Thyroid gland (tissue), 4 donors: ENCODE data around the gene TCERG1L. TPM values are rescaled to one million over a fixed set of nuclear protein-coding genes. Genes with fewer than 3 reads are reported as not detected.

Source experiments
- DNase-seq, 2 donors: peaks; one replicate each; pipeline ENCODE4 v3.0.0-alpha.2; 2019
- H3K27ac ChIP-seq, 3 donors: fragments of 200-600 bp; sonication (generic); 1 replicate in 2 of 3; 2 replicates in 1 of 3; pipeline ENCODE4 v1.5.1; 2016 to 2019; ENCODE audit warnings: mild to moderate bottlenecking in 1 of 3, moderate library complexity in 1 of 3
- H3K27me3 ChIP-seq: fragments of 200-600 bp; sonication (generic); one replicate; pipeline ENCODE4 v1.5.1; 2019
- H3K36me3 ChIP-seq, 2 donors: fragments of 200-600 bp; sonication (generic); one replicate each; pipeline ENCODE4 v1.5.1; 2016 to 2019
- H3K4me1 ChIP-seq, 2 donors: fragments of 200-600 bp; sonication (generic); one replicate each; pipeline ENCODE4 v1.5.1; 2017 to 2019
- H3K4me3 ChIP-seq, 3 donors: fragments of 200-600 bp; sonication (generic); replicated peaks in 1 of 3; 1 replicate in 2 of 3; 2 replicates in 1 of 3; pipeline ENCODE4 v1.5.1; 2016; ENCODE audit warnings: mild to moderate bottlenecking in 1 of 3
- H3K9me3 ChIP-seq: fragments of 200-600 bp; sonication (generic); one replicate; pipeline ENCODE4 v1.5.1; 2017
- POLR2A ChIP-seq, 2 donors: fragments of 450-650 bp; IDR thresholded peaks; one replicate each; pipeline ENCODE4 v1.6.1; 2017; ENCODE audit warnings: antibody characterized with exemption in 2 of 2, mild to moderate bottlenecking in 2 of 2, moderate library complexity in 1 of 2
- WGBS, 2 donors: methylation state at CpG; one replicate each; pipeline ENCODE4 v1.1.5; 2017; 5-methylcytosine and 5-hydroxymethylcytosine counted together
- intact Hi-C: fragments of 100-400 bp; cut with DNase I; formaldehyde crosslinking; loops from one replicate; pipeline ENCODE4 v1.15.1; 2023
- total RNA-seq, 4 donors: library from RNA; depleted of rRNA; stranded (reverse); fragments of >200 nt; gene quantifications; one replicate each; pipeline ENCODE4 v1.2.3, GENCODE V29; 2016
- TF ChIP-seq, protein P1 (sequence below), 6 experiments: fragments of 200-600 bp in 3 of 6; fragments of 450-650 bp in 3 of 6; sonication (generic) in 3 of 6; IDR thresholded peaks; one replicate each; pipeline ENCODE4 v1.5.1; 2016 to 2019; ENCODE audit warnings: antibody characterized with exemption in 6 of 6, mild to moderate bottlenecking in 2 of 6, inconsistent platforms in 1 of 6, moderate library complexity in 1 of 6

The TCERG1L gene
- total RNA-seq, 4 donors from 2014 or later = 4.3 to 23.6 (median 8.2) TPM

DNA sequence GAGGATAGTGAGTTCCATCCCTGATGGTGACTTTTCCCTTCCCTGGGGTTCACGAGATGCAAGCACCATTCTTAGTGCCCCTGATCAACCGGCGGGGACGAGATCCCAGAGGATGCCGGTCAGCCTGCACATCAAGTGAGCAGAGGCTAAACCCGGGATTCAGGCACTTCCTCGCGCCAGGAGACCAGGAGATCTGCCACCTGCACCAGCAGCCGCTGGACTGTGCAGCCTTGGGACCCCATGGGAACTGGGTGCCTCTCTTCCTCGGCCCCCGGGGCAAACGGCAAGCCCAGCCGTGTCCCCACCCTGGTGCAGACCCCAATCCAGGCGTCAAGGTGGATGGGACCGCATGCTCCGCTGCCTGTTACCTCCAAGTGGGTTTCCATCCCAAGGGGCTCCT, 88.5 kb downstream of the TCERG1L start:
- no peak for DNase-seq
- Histone ChIP-seq H3K4me1 (no peaks in the 10 kb centered on the region), H3K27me3 (no peaks in the 10 kb centered on the region), H3K4me3 (no peak overlapping the region), H3K36me3 (no peaks in the 10 kb centered on the region), H3K9me3 (no peaks in the 10 kb centered on the region), H3K27ac (no peak overlapping the region)
- no peak for TF ChIP-seq POLR2A (IDR thresholded peaks at IDR 0.05)
- TF ChIP-seq, protein P1, sequence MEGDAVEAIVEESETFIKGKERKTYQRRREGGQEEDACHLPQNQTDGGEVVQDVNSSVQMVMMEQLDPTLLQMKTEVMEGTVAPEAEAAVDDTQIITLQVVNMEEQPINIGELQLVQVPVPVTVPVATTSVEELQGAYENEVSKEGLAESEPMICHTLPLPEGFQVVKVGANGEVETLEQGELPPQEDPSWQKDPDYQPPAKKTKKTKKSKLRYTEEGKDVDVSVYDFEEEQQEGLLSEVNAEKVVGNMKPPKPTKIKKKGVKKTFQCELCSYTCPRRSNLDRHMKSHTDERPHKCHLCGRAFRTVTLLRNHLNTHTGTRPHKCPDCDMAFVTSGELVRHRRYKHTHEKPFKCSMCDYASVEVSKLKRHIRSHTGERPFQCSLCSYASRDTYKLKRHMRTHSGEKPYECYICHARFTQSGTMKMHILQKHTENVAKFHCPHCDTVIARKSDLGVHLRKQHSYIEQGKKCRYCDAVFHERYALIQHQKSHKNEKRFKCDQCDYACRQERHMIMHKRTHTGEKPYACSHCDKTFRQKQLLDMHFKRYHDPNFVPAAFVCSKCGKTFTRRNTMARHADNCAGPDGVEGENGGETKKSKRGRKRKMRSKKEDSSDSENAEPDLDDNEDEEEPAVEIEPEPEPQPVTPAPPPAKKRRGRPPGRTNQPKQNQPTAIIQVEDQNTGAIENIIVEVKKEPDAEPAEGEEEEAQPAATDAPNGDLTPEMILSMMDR (IDR thresholded peaks at IDR 0.05) = no peak
- intact Hi-C loops = no loop called here
- WGBS, 2 donors = 95 to 96% methylated on average over 9 to 11 of the region's 16 CpGs

DNA sequence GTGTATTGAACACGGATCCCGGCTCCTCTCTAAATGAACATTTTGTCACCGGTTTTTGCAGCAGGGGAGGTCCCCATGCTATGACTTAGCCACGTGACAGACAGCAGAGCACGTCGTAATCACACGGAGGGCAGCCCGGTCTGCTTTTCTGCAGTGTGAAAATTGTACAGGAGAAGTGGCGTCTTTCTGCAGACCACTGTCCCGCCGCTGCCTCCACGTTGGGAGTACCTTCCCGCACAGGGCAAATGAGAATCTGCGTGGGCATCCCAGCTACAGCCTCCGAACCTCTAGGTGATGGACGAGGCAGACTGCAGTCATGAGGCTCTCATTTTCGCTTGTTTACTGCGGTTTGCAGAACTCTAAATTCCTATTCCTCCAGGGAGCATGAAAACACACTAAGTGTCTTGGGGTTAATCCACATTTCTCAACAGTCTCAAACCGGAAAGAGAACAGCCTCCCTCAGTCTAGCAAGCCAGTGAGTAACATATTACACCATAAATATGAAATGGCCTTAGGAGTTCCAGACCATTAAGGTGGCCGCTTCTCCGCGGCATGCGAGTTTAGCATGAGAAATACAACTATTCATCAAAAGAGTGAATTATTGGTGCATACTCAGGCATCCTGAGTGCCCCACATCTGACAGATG, 89.8 kb downstream of the TCERG1L start:
- TF ChIP-seq POLR2A (IDR thresholded peaks at IDR 0.05) = no peak
- TF ChIP-seq, protein P1 (IDR thresholded peaks at IDR 0.05) = no peak
- Histone ChIP-seq H3K4me3 (no peak overlapping the region), H3K9me3 (no peaks in the 10 kb centered on the region), H3K27ac (no peak overlapping the region), H3K36me3 (no peaks in the 10 kb centered on the region), H3K4me1 (no peaks in the 10 kb centered on the region), H3K27me3 (no peaks in the 10 kb centered on the region)
- whole genome bisulfite sequencing, 2 donors = 86 to 91% methylated on average over 23 of the region's 23 CpGs
- DNase-seq = no peak
- intact Hi-C loops = no loop called here

GRCh38 chr10:131220601-131221171, 90.8 kb downstream of the TCERG1L start:
- 60 to 81% methylated on average over 3 to 7 of the region's 11 CpGs for WGBS, 2 donors
- intact Hi-C loops = no loop called here
- DNase-seq = no peak
- H3K4me1 ChIP-seq = no peaks in the 10 kb centered on the region
- no peaks in the 10 kb centered on the region for H3K36me3 ChIP-seq
- no peak overlapping the region for H3K4me3 ChIP-seq
- TF ChIP-seq, protein P1 (IDR thresholded peaks at IDR 0.05) = no peak
- no peak for TF ChIP-seq POLR2A (IDR thresholded peaks at IDR 0.05)
- H3K27me3 ChIP-seq = no peaks in the 10 kb centered on the region
- no peaks in the 10 kb centered on the region for H3K9me3 ChIP-seq
- peak overlapping the region in 1 of 3 donors; percentile 7 for H3K27ac ChIP-seq

DNA sequence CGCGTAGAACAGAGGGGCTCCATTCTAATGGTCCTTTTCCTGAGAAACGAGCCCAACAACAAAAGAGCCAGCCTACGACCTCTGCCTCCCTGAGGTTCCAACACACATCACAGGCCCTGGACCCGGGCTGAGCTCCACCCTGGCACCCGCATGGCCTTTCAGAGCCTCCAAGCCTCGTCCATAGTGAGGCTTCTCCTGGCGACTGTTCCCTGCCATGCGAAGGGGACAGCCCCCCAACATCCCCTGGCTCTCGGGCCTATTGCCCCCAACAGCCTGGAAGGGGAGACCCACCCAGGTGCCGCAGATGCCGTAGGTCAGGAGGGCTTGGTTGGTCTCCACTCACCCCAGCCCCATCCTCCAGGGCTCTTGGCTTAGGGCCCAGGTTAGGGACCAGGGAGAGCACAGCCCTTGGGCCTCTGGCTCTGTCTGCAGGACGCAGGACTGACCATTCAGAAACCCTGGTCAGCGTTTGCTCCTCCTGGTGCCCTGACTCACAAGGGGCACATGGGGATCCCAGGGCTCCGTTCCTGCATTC, 91.5 kb downstream of the TCERG1L start:
- H3K4me1 ChIP-seq = no peaks in the 10 kb centered on the region
- WGBS, 2 donors = 87 to 94% methylated on average over 9 to 14 of the region's 15 CpGs
- DNase-seq = no peak
- H3K4me3 ChIP-seq = no peak overlapping the region
- H3K27me3 ChIP-seq = no peaks in the 10 kb centered on the region
- intact Hi-C loops = no loop called here
- H3K27ac ChIP-seq = no peak overlapping the region
- H3K9me3 ChIP-seq = no peaks in the 10 kb centered on the region
- no peaks in the 10 kb centered on the region for H3K36me3 ChIP-seq
- TF ChIP-seq, protein P1 (IDR thresholded peaks at IDR 0.05) = no peak
- TF ChIP-seq POLR2A (IDR thresholded peaks at IDR 0.05) = no peak

GRCh38 chr10:131219584-131219886, 92.0 kb downstream of the TCERG1L start:
- TF ChIP-seq, protein P1 (IDR thresholded peaks at IDR 0.05) = no peak
- no peak for TF ChIP-seq POLR2A (IDR thresholded peaks at IDR 0.05)
- intact Hi-C loops = no loop called here
- Histone ChIP-seq H3K9me3 (no peaks in the 10 kb centered on the region), H3K4me3 (no peak overlapping the region), H3K36me3 (no peaks in the 10 kb centered on the region), H3K27me3 (no peaks in the 10 kb centered on the region), H3K4me1 (no peaks in the 10 kb centered on the region), H3K27ac (no peak overlapping the region)
- DNase-seq = no peak
- 89 to 96% methylated on average over 10 of the region's 10 CpGs for WGBS, 2 donors
